Embryonic facial prominence (tissue), 1 donor: ENCODE data around the gene ICE1.
A peak's percentile ranks its signal among the peaks of the same experiment; 100 is the strongest.
"Not testable (repeated sequence)": the region's sequence is repeated elsewhere in the genome, so short reads cannot be mapped to it uniquely, and the experiment has no call there.

Experiments used
- DNase-seq: peaks from one replicate; pipeline ENCODE4 v3.0.0-alpha.2; 2016; ENCODE audit errors: extremely low spot score

ICE1 gene

DNA sequence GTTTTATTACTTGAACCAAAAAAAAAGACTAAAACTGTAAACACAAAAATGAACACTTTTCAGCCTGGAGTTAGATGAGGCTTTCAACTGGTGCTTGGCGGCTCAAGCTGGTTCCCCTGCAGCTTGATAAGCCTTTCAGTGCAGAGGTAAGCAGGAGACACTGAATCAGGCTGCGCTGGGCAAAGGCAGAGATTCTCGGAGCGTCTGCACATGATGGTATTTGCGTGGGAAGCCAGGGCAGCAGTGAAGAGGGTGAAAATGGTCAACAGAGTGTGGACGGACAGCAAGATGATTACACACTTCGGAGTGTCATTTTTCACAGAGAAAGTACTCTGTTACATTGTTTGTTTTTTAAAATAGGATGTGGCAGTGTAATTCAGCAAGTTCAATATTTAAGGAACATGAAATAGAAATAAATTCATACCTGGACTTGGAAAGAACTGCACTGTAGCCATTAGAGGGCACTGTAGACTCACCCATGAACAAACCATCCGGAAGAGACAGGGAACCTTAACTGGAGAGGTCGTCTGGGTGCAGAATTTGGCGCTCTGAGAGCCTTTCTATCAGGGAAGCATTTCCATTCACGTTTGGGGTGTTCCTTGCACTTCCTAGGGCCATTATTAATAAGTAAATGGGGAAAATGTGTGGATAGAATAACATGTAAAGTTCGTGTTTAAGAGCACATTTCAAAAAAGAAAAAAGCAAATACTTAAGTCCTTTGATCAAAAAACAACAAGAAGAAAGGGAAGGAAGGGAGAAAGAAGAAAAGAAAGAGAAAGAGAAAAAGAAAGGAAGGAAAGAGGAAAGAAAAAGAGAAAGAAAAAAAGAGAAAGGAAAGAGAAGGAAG lies 69.8 kb downstream of the ICE1 start:
- peak; percentile 13 for DNase-seq

DNA sequence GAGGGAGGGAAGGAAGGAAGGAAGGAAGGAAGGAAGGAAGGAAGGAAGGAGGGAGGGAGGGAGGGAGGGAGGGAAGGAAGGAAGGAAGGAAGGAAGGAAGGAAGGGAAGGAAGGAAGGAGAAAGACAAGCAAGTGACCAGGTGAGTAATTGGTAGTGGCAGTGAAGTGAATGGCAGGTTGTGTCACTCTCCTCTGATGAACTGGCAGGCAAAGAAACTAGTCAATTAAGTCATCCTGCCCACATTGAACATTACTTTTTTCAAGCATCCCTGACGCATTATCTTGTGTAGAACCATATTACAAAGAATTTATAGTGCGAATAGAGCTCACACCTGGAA lies 70.4 kb downstream of the ICE1 start:
- not testable (repeated sequence) for DNase-seq

DNA sequence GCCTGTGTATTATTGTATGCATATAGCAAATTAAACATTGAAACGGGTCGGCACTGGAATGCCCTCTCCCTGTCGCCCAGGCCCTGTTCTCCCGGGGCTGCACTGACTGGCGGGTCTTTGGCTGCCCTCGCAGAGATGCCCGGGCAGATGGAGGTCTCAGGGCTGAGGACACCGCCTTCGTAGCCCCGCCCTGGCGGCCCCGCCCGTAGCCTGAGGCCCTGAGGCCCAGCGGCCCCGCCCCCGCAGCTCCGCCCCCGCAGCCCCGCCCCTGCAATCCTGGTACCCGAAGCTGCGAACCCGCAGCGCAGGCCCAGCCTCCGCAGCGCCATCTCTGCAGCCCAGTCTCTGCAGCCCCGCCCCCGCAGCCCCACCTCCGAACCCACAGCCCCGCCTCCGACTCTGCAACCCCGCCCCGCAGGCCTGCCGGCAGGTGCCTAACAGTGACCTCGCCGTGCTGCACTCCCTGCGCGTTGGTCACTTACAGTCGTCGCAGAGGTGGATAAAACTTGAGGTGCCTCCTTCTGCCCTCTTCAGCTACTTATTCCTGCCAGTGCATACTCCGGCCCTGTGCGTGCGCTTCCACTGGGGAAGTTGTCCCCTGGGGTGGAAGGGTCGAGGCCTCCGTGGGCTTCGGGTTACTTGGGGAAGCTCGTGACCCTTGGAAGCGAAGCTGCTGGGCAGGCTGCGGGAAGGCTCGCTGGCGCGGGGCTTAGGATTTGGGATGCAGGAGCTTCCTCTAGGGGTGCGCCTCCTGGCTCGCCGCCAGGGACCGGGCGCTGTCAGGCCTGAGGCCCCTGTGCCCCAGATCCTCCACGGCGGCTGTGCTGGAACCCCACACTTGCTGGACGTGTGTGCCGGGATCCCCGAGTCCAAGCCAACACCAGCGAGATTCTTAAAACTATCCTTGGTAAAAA lies 72.3 kb downstream of the ICE1 start:
- no peak for DNase-seq

DNA sequence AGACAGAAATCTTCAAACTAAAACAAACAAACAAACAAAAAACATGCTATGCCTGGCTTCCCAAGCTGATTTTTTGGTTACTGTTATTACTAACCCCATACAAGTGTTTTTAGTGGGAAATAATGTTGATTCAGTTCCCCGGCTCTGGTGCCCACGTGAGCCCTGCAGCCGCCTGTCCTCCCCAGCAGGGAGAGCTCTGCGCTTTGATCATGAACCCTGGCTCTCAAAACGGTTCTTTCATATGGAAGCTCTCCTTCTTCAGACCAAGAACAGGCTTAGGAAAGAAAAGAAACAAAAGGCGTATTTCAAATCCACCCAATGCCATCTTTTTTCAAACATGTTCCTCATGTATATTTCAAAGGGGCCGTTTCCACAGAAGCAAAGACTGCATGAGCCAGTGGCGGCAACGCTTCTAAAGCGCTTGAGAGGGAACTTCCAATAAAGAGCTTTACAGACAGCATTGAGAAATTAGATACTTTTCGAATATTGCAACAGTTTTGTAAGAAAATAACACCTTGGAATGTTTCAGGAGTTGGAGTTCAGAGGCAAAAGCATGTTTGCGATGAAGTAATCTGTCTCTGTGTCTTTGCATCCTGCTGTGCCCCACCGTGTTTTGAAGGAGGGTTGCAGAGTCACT lies 74.8 kb downstream of the ICE1 start:
- peak; percentile 64 for DNase-seq

DNA sequence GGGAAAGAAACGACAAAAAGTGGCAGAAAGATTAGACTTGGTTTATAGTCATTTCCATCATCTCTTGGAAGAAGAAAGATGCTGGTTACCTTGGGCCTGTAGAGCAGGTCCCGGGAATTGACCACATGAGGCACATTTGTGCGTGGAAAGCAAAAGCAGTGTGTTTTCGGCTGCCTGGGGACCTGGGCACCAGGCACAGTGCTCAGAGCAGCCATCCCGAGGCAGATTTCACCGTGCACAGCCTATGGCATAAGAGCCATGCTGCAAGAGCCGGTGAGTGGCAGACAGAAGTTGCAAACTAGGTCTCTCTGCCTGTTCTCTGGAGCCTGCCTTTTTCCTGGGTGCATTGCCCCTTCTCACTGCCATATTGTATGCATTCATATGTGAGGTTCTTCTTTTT lies 77.0 kb downstream of the ICE1 start:
- DNase-seq: no peak

DNA sequence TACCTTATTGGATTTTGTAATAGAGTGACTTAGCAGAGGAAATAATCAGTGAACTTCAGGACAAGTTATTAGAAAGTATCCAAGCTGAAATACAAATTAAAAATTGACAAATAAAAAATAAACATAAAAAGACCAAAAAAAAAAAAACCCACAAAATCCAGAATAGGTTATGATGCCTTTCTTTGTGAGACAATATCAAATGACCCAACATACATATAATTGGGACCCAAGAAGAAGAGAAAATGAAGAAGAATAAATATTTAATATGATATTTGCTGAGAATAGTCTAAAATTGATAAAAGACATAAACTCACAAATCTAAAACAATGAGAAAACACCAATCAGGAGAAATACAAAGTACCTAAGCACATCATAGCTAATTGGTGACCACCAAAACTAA lies 81.8 kb downstream of the ICE1 start:
- no peak for DNase-seq

DNA sequence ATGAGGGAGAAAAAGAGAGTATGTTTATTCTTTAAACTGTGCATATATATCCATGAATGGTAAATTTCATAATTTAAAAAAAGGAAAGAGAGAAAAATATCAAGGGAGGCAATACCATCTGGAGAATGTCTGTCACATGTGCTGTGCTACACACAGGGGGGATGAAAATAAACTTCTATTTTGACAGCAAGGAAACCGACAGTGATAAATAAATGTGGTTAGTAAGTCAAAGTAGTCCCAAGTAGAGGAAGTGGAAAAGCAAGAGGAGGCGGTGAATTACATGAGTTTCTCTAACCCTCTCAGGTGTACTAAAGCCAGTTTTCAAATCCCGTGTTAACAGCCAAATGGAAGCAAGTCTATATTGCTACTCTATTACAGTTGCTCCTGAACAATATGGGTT lies 83.3 kb downstream of the ICE1 start:
- DNase-seq: no peak

DNA sequence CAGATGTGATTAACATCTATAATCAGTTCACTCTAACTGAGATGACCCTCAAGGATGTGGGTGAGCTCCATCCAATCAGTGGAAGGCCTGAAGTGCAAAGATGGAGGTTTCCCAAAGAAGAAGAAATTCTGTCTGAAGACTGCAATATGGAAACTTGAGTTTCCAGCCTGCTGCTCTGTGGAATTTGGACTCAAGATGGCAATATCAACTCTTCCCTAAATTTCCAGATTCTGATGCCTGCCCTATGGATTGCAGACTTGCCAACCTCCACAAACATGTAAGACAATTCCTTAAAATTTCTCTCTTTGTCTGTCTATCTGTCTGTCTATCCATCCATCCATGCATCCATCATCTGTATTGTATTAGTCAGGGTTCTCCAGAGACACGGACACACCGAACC lies 85.9 kb downstream of the ICE1 start:
- DNase-seq: no peak

DNA sequence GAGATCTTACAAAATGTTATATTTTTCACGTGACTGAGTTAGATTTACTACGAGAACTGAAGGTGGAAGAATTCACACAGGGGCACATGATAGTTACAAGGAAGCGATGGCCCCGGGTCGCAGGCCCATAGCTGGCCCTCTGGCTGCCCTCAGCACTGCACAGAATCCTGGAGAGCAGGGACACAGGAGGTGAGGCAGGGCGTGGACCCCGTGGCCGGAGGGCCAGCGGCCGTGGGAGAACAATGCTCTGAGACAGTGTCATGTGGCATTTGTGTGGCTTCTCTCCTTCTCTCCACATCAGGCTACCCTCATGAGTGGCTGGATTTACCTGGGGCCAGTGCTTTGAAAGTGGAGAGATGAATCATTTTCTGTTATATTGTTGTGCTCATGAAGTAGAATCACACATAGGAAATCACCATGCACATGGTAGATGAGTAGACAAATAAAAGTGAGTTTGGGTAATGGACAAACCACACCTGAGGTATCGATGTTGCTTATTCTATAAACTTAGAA lies 89.5 kb downstream of the ICE1 start:
- DNase-seq: no peak

DNA sequence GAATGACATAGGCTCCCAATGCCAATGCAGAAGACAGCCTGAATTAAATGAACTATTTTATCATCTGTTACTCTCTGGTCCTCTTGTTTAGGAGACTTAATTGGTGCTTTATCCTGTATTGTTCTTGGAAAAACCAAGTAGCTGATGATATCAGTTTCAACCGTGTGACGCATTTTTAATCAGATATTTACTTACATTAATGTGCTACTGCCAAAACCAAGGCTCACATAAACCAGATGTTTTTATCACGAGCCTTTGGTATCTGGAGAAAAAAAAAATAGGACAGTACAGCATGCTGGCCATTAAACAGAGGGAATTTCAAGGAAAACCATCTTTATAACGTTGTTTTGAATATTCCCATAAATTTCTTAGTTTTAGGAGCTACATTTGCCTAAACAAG lies 90.1 kb downstream of the ICE1 start:
- DNase-seq: no peak

DNA sequence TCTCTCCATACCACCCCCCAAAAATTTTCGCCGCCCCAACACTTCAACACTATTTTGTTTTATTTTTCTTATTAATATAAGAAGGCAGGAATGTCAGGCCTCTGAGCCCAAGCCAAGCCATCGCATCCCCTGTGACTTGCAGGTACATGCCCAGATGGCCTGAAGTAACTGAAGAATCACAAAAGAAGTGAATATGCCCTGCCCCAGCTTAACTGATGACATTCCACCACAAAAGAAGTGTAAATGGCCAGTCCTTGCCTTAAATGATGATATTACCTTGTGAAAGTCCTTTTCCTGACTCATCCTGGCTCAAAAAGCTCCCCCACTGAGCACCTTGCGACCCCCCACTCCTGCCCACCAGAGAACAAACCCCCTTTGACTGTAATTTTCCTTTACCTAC lies 98.1 kb downstream of the ICE1 start:
- not testable (repeated sequence) for DNase-seq

DNA sequence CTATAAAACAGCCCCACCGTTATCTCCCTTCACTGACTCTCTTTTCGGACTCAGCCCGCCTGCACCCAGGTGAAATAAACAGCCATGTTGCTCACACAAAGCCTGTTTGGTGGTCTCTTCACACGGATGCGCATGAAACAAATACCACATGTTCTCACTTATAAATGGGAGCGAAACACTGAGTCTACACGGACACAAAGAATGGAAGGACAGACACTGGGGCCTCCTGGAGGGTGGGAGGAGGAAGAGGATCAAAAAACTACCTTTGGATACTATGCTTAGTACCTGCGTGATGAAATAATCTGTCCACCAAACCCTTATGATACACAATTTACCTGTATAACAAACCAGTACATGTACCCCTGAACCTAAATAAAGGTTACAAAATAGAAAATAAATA lies 98.6 kb downstream of the ICE1 start:
- DNase-seq: no peak

DNA sequence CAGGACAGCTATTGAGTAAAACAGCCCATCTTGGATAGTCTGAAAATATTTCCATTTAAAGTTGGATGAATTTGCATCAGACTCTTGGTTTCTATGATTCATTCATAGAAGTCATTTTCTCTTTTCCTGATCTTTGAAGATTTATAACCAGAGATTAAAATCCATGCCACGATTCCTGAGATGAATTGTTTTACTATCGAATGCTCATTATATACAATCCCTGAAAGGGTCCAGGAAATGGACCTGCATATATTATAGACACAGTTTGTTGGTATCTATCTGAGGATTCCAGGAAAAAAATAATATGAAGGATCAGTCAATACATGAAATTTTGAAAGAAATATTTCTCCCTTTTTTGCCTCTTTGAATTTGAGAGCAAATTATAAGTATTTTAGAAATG lies 99.0 kb downstream of the ICE1 start:
- DNase-seq: no peak

DNA sequence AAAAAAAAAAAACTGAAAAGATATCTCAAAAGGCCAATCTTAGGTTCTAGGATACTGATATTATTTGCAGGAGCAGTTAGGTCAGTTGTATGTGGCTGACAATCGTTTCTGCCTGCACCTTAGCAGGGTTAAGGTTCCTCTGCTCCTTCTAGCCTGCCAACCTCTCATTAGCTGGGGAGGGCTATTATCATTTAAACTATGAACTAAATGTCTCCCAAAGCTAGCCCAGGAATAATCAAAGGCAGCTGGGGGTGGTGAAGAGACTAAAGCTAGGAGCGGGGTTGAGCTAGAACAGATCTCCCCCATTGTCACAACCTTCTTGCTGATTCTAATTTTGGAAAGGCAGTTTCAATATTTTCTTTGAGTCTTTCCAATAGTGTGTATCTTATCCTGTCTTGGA lies 99.9 kb downstream of the ICE1 start:
- DNase-seq: no peak

DNA sequence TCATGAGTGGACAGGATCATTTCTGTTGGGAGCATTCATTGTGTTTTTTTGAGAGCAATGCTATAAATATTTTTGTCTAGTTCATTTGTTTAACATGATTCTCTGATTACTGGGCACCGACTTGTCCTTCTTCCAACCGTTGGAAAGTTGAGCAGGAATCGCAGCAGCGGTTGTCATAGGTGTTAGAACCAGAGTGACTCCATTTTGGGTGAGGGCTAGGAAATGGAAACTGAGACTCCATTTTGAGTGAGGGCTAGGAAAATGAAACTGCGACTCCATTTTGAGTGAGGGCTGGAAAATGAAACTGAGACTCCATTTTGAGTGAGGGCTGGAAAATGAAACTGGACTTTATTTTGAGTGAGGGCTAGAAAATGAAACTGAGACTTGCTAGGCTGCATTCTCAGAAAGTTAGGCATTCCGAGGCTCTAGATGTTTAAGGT lies 100.6 kb downstream of the ICE1 start:
- DNase-seq: no peak

DNA sequence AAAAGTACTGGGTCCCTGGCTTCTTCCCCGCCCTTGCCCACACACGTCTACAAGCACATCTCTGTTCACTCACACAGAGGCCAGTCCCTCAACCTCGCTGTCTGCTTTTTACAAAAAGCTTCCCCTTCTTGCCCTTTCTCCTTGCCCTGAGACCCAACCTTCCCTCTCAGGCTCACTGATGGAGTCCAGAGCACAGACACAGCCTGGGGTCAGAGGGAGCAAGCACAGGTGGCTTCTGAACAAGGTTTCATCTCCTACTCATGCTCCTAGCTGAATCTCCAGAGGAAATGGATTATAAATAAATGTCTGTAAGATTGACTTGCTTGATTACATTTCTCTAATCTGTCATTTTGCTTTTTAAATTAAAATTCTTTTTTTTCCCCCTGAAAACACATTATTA lies 101.8 kb downstream of the ICE1 start:
- DNase-seq: no peak

DNA sequence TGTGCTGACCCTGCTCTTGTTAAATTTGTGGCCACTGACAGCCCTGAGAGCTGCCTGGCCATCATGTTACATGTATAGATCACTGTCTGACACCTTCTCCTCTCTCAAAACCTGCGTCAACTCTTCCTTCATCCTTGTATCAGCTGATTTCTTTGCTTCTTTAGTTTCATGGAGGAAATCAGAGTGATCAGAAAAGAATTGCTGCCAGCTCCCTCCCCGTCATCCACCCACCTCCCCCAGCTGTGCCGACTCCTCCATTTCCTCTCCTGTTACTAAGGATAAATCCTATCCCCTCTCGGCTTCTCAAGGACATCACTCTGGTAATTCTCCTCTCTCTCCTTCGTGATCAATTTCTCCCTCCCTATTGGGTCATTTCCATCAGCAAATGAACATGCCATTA lies 108.9 kb downstream of the ICE1 start:
- no peak for DNase-seq

DNA sequence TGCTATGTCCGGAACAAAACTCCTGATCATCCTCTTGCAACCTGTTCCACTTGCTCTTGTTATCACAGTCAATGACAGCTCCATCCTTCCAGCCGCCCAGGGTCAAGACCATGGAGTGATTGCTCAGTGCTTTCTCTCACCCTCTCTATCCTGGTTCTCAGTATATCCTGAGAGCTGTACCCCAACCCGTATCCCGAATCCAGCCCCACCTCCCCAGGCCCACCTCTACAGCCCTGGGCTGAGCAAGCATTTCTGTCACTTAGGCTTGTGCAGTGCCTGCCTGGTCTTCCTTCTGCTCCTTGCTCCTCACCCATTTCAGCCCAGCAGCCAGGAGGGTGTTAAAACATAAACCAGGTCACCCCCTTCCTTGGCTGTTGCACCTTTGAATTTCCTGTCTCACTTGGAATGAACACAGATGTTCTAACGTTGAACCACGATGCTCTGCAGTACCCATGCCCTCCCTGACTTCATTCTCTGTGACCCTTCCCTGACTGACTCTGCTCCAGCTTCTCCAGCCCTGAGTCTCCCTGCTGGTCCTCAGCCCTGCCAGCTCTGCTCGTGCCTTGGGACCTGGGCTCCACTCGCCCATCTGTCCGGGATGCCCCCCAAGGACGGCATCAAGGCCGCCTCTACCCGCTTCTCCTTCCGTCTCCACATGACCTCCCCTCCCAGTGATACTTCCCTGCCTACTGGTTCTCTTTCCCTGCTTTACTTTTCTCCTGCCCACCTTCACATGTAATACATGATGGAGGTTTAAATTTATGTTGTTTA lies 110.0 kb downstream of the ICE1 start:
- DNase-seq: no peak

DNA sequence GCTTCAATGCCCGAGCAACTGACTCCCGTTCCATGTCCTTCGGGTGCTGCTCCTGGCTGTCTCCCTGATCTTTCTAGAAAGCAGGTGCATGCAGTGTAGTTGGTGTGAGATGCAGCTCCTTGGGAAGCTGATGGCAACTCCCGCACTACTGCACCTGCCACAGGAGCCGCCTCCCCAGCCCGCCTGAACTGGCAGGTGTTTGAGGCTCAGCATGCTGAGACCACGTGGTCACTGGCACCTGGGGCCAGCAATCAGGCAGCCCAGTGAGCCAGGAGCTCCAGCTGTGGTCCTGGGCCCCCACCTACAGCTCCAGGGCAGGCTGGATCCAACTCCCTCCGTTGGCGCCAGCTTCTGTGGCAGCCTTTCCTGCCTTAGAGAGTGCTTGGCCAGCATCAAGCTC lies 111.5 kb downstream of the ICE1 start:
- DNase-seq: no peak

DNA sequence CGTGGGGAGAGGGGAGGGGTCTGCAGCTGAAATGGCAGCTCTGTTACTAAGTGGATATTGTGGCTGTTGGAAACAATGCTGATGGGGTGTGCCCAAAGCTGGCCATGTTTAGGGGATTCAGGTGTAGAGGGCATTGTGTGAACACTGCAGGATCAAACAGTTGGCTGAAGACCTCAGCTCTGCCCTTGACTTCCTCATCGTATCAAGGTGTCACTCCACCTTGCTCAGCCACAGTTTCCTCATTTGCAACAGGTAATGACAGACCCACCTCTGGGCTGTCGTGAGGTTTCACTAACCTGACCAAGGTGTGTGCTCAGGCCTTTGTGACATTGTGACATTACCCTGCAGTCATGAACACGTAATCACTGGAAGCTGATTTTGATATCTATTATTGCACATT lies 111.9 kb downstream of the ICE1 start:
- no peak for DNase-seq

DNA sequence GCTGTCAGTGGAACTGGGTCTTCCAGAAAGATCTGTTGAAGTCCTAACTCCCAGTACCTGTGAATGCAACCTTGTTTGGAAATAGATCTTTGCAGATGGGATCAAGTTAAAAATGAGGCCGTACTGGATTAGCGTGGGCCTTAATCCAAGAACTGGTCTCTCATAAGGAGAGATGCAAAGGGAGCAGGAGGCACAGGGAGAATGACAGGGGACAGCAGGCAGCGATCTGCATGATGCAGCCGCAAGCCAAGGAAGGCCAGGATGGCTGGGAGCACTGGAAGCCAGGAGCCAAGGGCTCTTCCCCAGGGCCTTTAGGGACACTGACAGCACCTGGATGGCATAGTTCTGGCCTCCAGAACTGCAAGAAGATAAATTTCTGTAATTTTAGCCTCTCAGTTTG lies 114.4 kb downstream of the ICE1 start:
- no peak for DNase-seq

DNA sequence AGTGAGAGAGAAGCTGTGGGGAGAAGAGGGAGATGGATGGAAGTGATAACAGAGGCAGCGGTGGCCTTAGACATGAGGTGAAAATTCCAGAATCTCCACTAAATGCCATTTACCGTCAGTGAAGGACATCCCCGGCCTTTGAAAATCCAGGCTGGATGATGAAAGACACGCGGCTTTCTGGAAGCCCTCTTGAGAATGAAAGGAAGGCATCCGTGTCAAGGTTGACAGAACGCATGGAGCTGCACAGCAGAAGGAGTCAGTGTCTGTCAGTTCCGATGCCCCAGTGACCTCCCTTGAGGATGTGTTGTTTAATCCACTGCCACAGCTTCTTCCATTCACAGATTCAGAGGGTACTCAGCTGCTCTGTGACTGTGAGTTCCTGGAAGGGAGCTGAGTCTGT lies 114.9 kb downstream of the ICE1 start:
- no peak for DNase-seq
